ENCODE results near the gene NKX6-2.
"Not testable (repeated sequence)": the region's sequence is repeated elsewhere in the genome, so short reads cannot be mapped to it uniquely, and the experiment has no call there.

NKX6-2 gene

DNA sequence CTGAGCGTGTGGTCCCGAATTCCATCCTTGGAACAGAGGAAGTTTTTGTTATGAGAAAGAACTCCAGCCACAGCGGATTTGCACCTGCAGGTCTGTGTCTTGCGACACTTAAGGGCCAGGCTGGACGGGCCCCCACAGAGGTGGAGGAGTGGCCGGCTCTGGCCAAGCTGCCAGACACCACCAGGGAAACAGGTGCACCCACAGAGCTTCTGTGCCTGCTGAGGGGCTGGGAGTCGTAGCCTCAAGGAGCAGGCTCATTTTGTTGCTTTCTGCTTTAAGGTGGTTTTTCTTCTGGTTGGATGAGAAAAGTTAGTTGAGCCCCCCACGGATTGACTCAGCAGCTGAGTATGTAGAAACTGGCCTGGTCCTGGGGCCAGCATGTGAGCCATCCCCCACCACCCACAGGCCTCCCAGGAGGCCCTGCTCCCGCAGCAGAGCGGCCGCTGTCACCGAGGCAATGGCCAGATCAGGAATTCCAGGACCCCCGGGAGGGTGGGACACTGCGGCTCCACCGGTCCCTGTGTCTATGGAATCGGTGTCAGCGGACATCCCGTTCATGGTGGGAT, 41.9 kb downstream of the NKX6-2 start:
- Histone ChIP-seq H3K27me3 (ENCODE audit: control insufficient read depth, low read length) (no peaks in the 10 kb centered on the region), H3K4me3 (ENCODE audit: low read length) (no peak overlapping the region), H3K9me2 (replicated peaks; ENCODE audit: control insufficient read depth, low read length) (no peaks in the 10 kb centered on the region), H3K9me3 (ENCODE audit: control insufficient read depth, insufficient read depth, low read length) (peaks cover 21% of the 10 kb centered on the region), H3K79me2 (ENCODE audit: control insufficient read depth, low read length) (no peaks in the 10 kb centered on the region), H3K4me1 (ENCODE audit: control insufficient read depth, low read length) (no peaks in the 10 kb centered on the region), H3K36me3 (ENCODE audit: control insufficient read depth, low read length) (no peaks in the 10 kb centered on the region), H3K27ac (ENCODE audit: low read depth, low read length) (no peak overlapping the region), H3K4me2 (ENCODE audit: low read length) (no peak overlapping the region), H4K20me1 (ENCODE audit: control insufficient read depth, insufficient read depth, low read depth, low read length) (no peaks in the 10 kb centered on the region), H3F3A (ENCODE audit: control insufficient read depth, insufficient read depth) (no peaks in the 10 kb centered on the region)
- no peak for TF ChIP-seq EZH2phosphoT487 (IDR thresholded peaks at IDR 0.05; ENCODE audit: borderline replicate concordance, low read length)
- TF ChIP-seq CTCF (IDR thresholded peaks at IDR 0.05; ENCODE audit: low read depth, low read length, poor library complexity, severe bottlenecking) = no peak

DNA sequence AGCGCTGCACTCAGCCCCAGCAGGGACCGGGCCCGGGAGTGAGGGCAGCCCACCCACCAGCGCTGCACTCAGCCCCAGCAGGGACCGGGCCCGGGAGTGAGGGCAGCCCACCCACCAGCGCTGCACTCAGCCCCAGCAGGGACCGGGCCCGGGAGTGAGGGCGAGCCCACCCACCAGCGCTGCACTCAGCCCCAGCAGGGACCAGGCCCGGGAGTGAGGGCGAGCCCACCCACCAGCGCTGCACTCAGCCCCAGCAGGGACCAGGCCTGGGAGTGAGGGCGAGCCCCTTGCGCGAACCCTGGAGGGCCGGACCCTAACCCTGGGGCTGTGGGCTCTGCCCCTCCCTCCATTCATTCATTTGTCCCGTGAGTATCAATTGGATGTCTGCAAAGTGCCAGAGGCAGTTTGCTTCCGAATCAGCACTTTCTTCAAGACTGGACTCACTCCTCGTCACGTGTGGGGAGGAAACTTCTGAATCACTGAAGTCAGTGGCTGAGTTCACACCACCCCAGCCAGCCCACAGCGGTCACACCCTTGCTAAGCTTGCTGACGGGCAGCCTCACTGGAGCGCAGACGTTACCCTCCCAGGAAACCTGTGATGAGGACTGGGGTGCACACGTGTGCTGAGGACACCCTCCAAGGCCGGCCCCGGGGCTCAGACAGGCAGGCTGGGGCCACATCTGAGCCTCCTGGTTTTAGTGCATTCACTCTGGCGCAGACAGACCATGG, 42.6 kb downstream of the NKX6-2 start:
- not testable (repeated sequence) for H3K27me3 ChIP-seq (ENCODE audit: control insufficient read depth, low read length); H3K4me3 ChIP-seq (ENCODE audit: low read length); H3K4me1 ChIP-seq (ENCODE audit: control insufficient read depth, low read length); H3F3A ChIP-seq (ENCODE audit: control insufficient read depth, insufficient read depth); H4K20me1 ChIP-seq (ENCODE audit: control insufficient read depth, insufficient read depth, low read depth, low read length); H3K79me2 ChIP-seq (ENCODE audit: control insufficient read depth, low read length); H3K36me3 ChIP-seq (ENCODE audit: control insufficient read depth, low read length); H3K9me2 ChIP-seq (replicated peaks; ENCODE audit: control insufficient read depth, low read length); H3K27ac ChIP-seq (ENCODE audit: low read depth, low read length); H3K4me2 ChIP-seq (ENCODE audit: low read length)
- H3K9me3 ChIP-seq (ENCODE audit: control insufficient read depth, insufficient read depth, low read length) = peaks cover 18% of the 10 kb centered on the region

GRCh38 chr10:132742837-132743194, 43.1 kb downstream of the NKX6-2 start:
- no peak for TF ChIP-seq EZH2phosphoT487 (IDR thresholded peaks at IDR 0.05; ENCODE audit: borderline replicate concordance, low read length)
- TF ChIP-seq CTCF (IDR thresholded peaks at IDR 0.05; ENCODE audit: low read depth, low read length, poor library complexity, severe bottlenecking) = no peak
- H3K9me2 ChIP-seq (replicated peaks; ENCODE audit: control insufficient read depth, low read length) = no peaks in the 10 kb centered on the region
- H3K4me1 ChIP-seq (ENCODE audit: control insufficient read depth, low read length) = no peaks in the 10 kb centered on the region
- no peaks in the 10 kb centered on the region for H3K79me2 ChIP-seq (ENCODE audit: control insufficient read depth, low read length)
- H3K27me3 ChIP-seq (ENCODE audit: control insufficient read depth, low read length) = no peaks in the 10 kb centered on the region
- H3K9me3 ChIP-seq (ENCODE audit: control insufficient read depth, insufficient read depth, low read length) = peaks cover 18% of the 10 kb centered on the region
- no peak overlapping the region for H3K27ac ChIP-seq (ENCODE audit: low read depth, low read length)
- H3F3A ChIP-seq (ENCODE audit: control insufficient read depth, insufficient read depth) = no peaks in the 10 kb centered on the region
- H3K36me3 ChIP-seq (ENCODE audit: control insufficient read depth, low read length) = no peaks in the 10 kb centered on the region
- H3K4me3 ChIP-seq (ENCODE audit: low read length) = no peak overlapping the region
- H3K4me2 ChIP-seq (ENCODE audit: low read length) = no peak overlapping the region
- no peaks in the 10 kb centered on the region for H4K20me1 ChIP-seq (ENCODE audit: control insufficient read depth, insufficient read depth, low read depth, low read length)

DNA sequence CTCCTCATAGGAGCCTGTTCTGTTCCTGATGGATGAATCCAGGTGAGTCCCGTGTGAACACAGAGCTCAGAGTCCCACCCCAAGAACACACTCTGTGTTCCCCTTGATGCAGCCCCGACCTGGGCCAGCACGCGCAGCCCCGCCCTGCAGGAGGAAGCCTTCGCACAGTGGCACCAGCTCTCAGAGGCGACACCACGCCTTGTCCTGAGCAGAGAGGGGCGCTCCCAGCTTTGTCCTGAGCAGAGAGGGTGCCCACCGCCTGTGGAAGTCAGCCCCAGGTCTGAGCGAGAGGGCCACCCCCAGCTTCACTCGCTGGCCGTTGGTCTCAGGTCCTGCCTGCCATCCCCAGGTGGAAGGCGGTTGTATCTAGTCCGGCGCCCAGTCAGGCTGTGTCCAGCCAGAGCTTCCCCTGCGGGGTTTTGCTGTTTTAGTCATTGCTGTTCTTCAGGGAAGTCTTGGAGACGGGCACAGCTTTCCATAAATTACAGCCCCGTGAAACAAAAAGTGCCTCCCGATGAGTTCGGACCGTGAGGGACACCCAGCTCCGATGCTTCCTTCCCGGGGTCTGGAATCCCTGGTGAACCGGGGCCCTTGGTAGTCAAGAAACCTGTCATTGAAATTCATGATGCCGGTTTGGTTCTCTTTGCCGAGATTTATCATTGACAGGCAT, 43.6 kb downstream of the NKX6-2 start:
- Histone ChIP-seq H3K4me3 (ENCODE audit: low read length) (no peak overlapping the region), H4K20me1 (ENCODE audit: control insufficient read depth, insufficient read depth, low read depth, low read length) (no peaks in the 10 kb centered on the region), H3K79me2 (ENCODE audit: control insufficient read depth, low read length) (no peaks in the 10 kb centered on the region), H3K9me2 (replicated peaks; ENCODE audit: control insufficient read depth, low read length) (no peaks in the 10 kb centered on the region), H3K27ac (ENCODE audit: low read depth, low read length) (no peak overlapping the region), H3K4me2 (ENCODE audit: low read length) (no peak overlapping the region), H3K9me3 (ENCODE audit: control insufficient read depth, insufficient read depth, low read length) (peaks cover 18% of the 10 kb centered on the region), H3K27me3 (ENCODE audit: control insufficient read depth, low read length) (no peaks in the 10 kb centered on the region), H3K4me1 (ENCODE audit: control insufficient read depth, low read length) (no peaks in the 10 kb centered on the region), H3K36me3 (ENCODE audit: control insufficient read depth, low read length) (no peaks in the 10 kb centered on the region), H3F3A (ENCODE audit: control insufficient read depth, insufficient read depth) (no peaks in the 10 kb centered on the region)
- TF ChIP-seq CTCF (IDR thresholded peaks at IDR 0.05; ENCODE audit: low read depth, low read length, poor library complexity, severe bottlenecking) (no peak), EZH2phosphoT487 (IDR thresholded peaks at IDR 0.05; ENCODE audit: borderline replicate concordance, low read length) (no peak)

All from DOHH2 (cell line).